HepG2 (cell line): ENCODE data around the gene ESR1. TPM values are rescaled to one million over a fixed set of nuclear protein-coding genes. Genes with fewer than 3 reads are reported as not detected.

Experiments
- BORCS8-MEF2B ChIP-seq: sonication (generic); formaldehyde crosslinking; IDR thresholded peaks from 2 replicates; pipeline ENCODE4 v1.8.0; 2022; ENCODE audit warnings: mild to moderate bottlenecking, missing genetic modification reagents
- ERF ChIP-seq: IDR thresholded peaks from 2 replicates; pipeline ENCODE4 v1.6.1; 2018; ENCODE audit warnings: missing biosample characterization, missing genetic modification reagents
- ETV6 ChIP-seq: sonication (generic); formaldehyde crosslinking; conservative IDR thresholded peaks from 2 replicates; pipeline ENCODE4 v1.4.0; 2020; ENCODE audit warnings: missing genetic modification reagents
- FOSL1 ChIP-seq: sonication (generic); formaldehyde crosslinking; IDR thresholded peaks from 2 replicates; pipeline ENCODE4 v1.9.0; 2021; ENCODE audit warnings: missing genetic modification reagents, borderline replicate concordance
- HDAC6 ChIP-seq: fragments of 200-600 bp; sonication (generic); IDR thresholded peaks from 2 replicates; pipeline ENCODE4 v1.7.0; 2017; ENCODE audit warnings: mild to moderate bottlenecking, antibody characterized with exemption, low read length, low read depth
- HOXD1 ChIP-seq: sonication (generic); formaldehyde crosslinking; IDR thresholded peaks from 2 replicates; pipeline ENCODE4 v1.5.0; 2020; ENCODE audit warnings: missing genetic modification reagents
- KDM4B ChIP-seq: sonication (generic); formaldehyde crosslinking; IDR thresholded peaks from 2 replicates; pipeline ENCODE4 v1.4.0; 2020; ENCODE audit warnings: missing genetic modification reagents
- KLF12 ChIP-seq: sonication (generic); formaldehyde crosslinking; IDR thresholded peaks from 2 replicates; pipeline ENCODE4 v1.4.0; 2020; ENCODE audit warnings: missing genetic modification reagents, borderline replicate concordance
- RBM39 ChIP-seq: fragments of 200-400 bp; formaldehyde crosslinking; IDR thresholded peaks from one replicate; pipeline ENCODE4 v1.6.1; 2018; ENCODE audit warnings: antibody characterized with exemption, mild to moderate bottlenecking, low read depth, low read length; ENCODE audit not compliant: poor library complexity, severe bottlenecking
- TSC22D2 ChIP-seq: sonication (generic); formaldehyde crosslinking; IDR thresholded peaks from 2 replicates; pipeline ENCODE4 v1.5.1; 2020; ENCODE audit warnings: missing genetic modification reagents, mild to moderate bottlenecking, borderline replicate concordance
- ZFP41 ChIP-seq: sonication (generic); formaldehyde crosslinking; IDR thresholded peaks from 2 replicates; pipeline ENCODE4 v1.4.0; 2020; ENCODE audit warnings: mild to moderate bottlenecking, missing genetic modification reagents, borderline replicate concordance
- ZNF430 ChIP-seq: sonication (generic); formaldehyde crosslinking; IDR thresholded peaks from 2 replicates; pipeline ENCODE4 v1.9.0; 2021; ENCODE audit warnings: mild to moderate bottlenecking, missing genetic modification reagents
- ZNF577 ChIP-seq: sonication (generic); formaldehyde crosslinking; IDR thresholded peaks from 2 replicates; pipeline ENCODE4 v1.4.0; 2020; ENCODE audit warnings: mild to moderate bottlenecking, low read depth, missing genetic modification reagents, borderline replicate concordance
- ZNF598 ChIP-seq: sonication (generic); formaldehyde crosslinking; IDR thresholded peaks from 2 replicates; pipeline ENCODE4 v1.5.1; 2020; ENCODE audit warnings: mild to moderate bottlenecking, missing genetic modification reagents, borderline replicate concordance
- ZNF615 ChIP-seq: sonication (generic); formaldehyde crosslinking; IDR thresholded peaks from 2 replicates; pipeline ENCODE4 v1.5.0; 2020; ENCODE audit warnings: mild to moderate bottlenecking, missing genetic modification reagents, borderline replicate concordance
- ZNF644 ChIP-seq: IDR thresholded peaks from 2 replicates; pipeline ENCODE4 v1.6.1; 2016; ENCODE audit warnings: low read depth
- ZNF792 ChIP-seq: IDR thresholded peaks from 2 replicates; pipeline ENCODE4 v1.6.1; 2016
- ZSCAN12 ChIP-seq: sonication (generic); formaldehyde crosslinking; IDR thresholded peaks from 2 replicates; pipeline ENCODE4 v1.9.0; 2021; ENCODE audit warnings: mild to moderate bottlenecking, missing genetic modification reagents
- polyA plus RNA-seq, 8 experiments: library from polyadenylated mRNA; depleted of rRNA in 3 of 8; stranded (reverse) in 7 of 8; unstranded in 1 of 8; fragments of >200 nt; fragmentation: Illumina TruSeq in 4 of 8; extraction: Trizol in 4 of 8; gene quantifications; 2 replicates each; pipeline versions ENCODE4 v1.2.1 to v1.2.3, GENCODE V29; 2011 to 2016; ENCODE audit warnings: low read depth in 4 of 8, missing spikeins in 1 of 8, mixed read lengths in 1 of 8; ENCODE audit not compliant: insufficient read depth in 1 of 8
- total RNA-seq, 5 experiments: library from RNA; depleted of rRNA; stranded (reverse); fragments of >200 nt; fragmentation: Illumina TruSeq; extraction: Trizol; gene quantifications; 2 replicates each; pipeline ENCODE4 v1.2.3, GENCODE V29; 2016; ENCODE audit warnings: low read depth in 1 of 5
- TF ChIP-seq, protein P1 (sequence below): sonication (generic); formaldehyde crosslinking; IDR thresholded peaks from 2 replicates; pipeline ENCODE4 v1.4.0; 2020; ENCODE audit warnings: missing genetic modification reagents, mild to moderate bottlenecking, borderline replicate concordance
- TF ChIP-seq, protein P2 (sequence below): sonication (generic); formaldehyde crosslinking; IDR thresholded peaks from 2 replicates; pipeline ENCODE4 v1.4.0; 2020; ENCODE audit warnings: missing genetic modification reagents
- TF ChIP-seq, protein P3 (sequence below): sonication (generic); formaldehyde crosslinking; IDR thresholded peaks from 2 replicates; pipeline ENCODE4 v1.9.0; 2021; ENCODE audit warnings: missing genetic modification reagents, borderline replicate concordance
- TF ChIP-seq, protein P4 (sequence below): sonication (generic); formaldehyde crosslinking; IDR thresholded peaks from 2 replicates; pipeline ENCODE4 v1.4.0; 2020; ENCODE audit warnings: mild to moderate bottlenecking, missing genetic modification reagents

The ESR1 gene
- total and polyA plus RNA-seq, 2 of the 13 experiments (the other 11 are each of a cell fraction or from before 2014, with no cell fraction given), result not detected

DNA sequence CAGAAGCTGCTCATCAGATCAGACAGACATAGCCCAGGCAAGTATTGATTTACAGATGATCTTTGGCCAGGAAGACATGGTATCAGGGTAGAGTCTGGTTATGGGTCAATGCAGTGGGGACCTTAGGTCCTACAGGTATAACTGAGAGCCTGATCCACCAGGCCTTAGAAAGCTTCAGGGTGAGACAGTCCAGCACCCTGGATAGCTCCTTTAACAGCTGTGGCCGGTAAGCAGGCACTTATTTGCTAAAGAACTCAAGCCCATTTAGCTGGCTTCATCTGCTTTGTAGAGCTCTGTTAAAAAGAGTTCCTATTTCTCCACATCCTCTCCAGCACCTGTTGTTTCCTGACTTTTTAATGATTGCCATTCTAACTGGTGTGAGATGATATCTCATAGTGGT, 39.6 kb downstream of the ESR1 start (continued):
- TF ChIP-seq ETV6 (CRISPR knock-in tag) (peak; percentile 57; the same call in 1 of the 2 replicates), HDAC6 (no peak), ZNF577 (CRISPR knock-in tag) (no peak), KDM4B (0 out of 2 replicates have a peak, but pooled peaks have one; percentile 49), ZFP41 (CRISPR knock-in tag) (no peak), ZNF615 (CRISPR knock-in tag) (no peak), ZNF792 (CRISPR knock-in tag) (0 out of 2 replicates have a peak, but pooled peaks have one; percentile 65), BORCS8-MEF2B (CRISPR knock-in tag) (peak; percentile 44; the same call in 1 of the 2 replicates), ZNF644 (CRISPR knock-in tag) (peak; percentile 61; the same call in 1 of the 2 replicates), KLF12 (CRISPR knock-in tag) (peak; percentile 66; the same call in 1 of the 2 replicates), RBM39 (no peak), ERF (CRISPR knock-in tag) (peak; percentile 74), ZNF598 (CRISPR knock-in tag) (no peak), HOXD1 (0 out of 2 replicates have a peak, but pooled peaks have one; percentile 21), ZSCAN12 (CRISPR knock-in tag) (peak; percentile 69; the same call in 1 of the 2 replicates), TSC22D2 (CRISPR knock-in tag) (0 out of 2 replicates have a peak, but pooled peaks have one; percentile 67), FOSL1 (CRISPR knock-in tag) (no peak), ZNF430 (CRISPR knock-in tag) (0 out of 2 replicates have a peak, but pooled peaks have one; percentile 23)
- TF ChIP-seq, protein P1, sequence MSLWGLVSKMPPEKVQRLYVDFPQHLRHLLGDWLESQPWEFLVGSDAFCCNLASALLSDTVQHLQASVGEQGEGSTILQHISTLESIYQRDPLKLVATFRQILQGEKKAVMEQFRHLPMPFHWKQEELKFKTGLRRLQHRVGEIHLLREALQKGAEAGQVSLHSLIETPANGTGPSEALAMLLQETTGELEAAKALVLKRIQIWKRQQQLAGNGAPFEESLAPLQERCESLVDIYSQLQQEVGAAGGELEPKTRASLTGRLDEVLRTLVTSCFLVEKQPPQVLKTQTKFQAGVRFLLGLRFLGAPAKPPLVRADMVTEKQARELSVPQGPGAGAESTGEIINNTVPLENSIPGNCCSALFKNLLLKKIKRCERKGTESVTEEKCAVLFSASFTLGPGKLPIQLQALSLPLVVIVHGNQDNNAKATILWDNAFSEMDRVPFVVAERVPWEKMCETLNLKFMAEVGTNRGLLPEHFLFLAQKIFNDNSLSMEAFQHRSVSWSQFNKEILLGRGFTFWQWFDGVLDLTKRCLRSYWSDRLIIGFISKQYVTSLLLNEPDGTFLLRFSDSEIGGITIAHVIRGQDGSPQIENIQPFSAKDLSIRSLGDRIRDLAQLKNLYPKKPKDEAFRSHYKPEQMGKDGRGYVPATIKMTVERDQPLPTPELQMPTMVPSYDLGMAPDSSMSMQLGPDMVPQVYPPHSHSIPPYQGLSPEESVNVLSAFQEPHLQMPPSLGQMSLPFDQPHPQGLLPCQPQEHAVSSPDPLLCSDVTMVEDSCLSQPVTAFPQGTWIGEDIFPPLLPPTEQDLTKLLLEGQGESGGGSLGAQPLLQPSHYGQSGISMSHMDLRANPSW (CRISPR knock-in tag), result no peak
- TF ChIP-seq, protein P2, sequence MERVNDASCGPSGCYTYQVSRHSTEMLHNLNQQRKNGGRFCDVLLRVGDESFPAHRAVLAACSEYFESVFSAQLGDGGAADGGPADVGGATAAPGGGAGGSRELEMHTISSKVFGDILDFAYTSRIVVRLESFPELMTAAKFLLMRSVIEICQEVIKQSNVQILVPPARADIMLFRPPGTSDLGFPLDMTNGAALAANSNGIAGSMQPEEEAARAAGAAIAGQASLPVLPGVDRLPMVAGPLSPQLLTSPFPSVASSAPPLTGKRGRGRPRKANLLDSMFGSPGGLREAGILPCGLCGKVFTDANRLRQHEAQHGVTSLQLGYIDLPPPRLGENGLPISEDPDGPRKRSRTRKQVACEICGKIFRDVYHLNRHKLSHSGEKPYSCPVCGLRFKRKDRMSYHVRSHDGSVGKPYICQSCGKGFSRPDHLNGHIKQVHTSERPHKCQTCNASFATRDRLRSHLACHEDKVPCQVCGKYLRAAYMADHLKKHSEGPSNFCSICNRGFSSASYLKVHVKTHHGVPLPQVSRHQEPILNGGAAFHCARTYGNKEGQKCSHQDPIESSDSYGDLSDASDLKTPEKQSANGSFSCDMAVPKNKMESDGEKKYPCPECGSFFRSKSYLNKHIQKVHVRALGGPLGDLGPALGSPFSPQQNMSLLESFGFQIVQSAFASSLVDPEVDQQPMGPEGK (CRISPR knock-in tag), result no peak
- TF ChIP-seq, protein P3, sequence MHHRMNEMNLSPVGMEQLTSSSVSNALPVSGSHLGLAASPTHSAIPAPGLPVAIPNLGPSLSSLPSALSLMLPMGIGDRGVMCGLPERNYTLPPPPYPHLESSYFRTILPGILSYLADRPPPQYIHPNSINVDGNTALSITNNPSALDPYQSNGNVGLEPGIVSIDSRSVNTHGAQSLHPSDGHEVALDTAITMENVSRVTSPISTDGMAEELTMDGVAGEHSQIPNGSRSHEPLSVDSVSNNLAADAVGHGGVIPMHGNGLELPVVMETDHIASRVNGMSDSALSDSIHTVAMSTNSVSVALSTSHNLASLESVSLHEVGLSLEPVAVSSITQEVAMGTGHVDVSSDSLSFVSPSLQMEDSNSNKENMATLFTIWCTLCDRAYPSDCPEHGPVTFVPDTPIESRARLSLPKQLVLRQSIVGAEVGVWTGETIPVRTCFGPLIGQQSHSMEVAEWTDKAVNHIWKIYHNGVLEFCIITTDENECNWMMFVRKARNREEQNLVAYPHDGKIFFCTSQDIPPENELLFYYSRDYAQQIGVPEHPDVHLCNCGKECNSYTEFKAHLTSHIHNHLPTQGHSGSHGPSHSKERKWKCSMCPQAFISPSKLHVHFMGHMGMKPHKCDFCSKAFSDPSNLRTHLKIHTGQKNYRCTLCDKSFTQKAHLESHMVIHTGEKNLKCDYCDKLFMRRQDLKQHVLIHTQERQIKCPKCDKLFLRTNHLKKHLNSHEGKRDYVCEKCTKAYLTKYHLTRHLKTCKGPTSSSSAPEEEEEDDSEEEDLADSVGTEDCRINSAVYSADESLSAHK (CRISPR knock-in tag), result no peak
- TF ChIP-seq, protein P4, sequence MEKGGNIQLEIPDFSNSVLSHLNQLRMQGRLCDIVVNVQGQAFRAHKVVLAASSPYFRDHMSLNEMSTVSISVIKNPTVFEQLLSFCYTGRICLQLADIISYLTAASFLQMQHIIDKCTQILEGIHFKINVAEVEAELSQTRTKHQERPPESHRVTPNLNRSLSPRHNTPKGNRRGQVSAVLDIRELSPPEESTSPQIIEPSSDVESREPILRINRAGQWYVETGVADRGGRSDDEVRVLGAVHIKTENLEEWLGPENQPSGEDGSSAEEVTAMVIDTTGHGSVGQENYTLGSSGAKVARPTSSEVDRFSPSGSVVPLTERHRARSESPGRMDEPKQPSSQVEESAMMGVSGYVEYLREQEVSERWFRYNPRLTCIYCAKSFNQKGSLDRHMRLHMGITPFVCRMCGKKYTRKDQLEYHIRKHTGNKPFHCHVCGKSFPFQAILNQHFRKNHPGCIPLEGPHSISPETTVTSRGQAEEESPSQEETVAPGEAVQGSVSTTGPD (CRISPR knock-in tag), result no peak
